Memory B cell (primary cell): ENCODE measurements around the gene SDCCAG8.

Experiments used
- ATAC-seq: fragments of 150-1000 bp; cut with Tn5 transposase; 2 replicates; pipeline ENCODE4 v1.10.0; 2021; ENCODE audit warnings: low read depth, mild to moderate bottlenecking, moderate library complexity
- DNase-seq, 2 donors: peaks; one replicate each; pipeline ENCODE4 v3.0.0; 2022; ENCODE audit warnings: low spot score in 2 of 2
- H3K27ac Mint-ChIP-seq: one replicate; pipeline ENCODE4 v1.8.0; 2022; ENCODE audit warnings: mild to moderate bottlenecking, moderate library complexity, mixed read lengths
- H3K27me3 Mint-ChIP-seq: one replicate; pipeline ENCODE4 v1.8.0; 2022; ENCODE audit warnings: mixed read lengths
- H3K36me3 Mint-ChIP-seq: one replicate; pipeline ENCODE4 v1.8.0; 2022; ENCODE audit warnings: mild to moderate bottlenecking, mixed read lengths
- H3K4me1 Mint-ChIP-seq: one replicate; pipeline ENCODE4 v1.8.0; 2022; ENCODE audit warnings: mixed read lengths
- H3K4me3 Mint-ChIP-seq: one replicate; pipeline ENCODE4 v1.8.0; 2022; ENCODE audit warnings: mild to moderate bottlenecking, moderate library complexity, mixed read lengths
- H3K9me3 Mint-ChIP-seq: one replicate; pipeline ENCODE4 v1.8.0; 2022; ENCODE audit warnings: mixed read lengths

Gene SDCCAG8

GRCh38 chr1:243523766-243524165 is 267.9 kb downstream of the SDCCAG8 start:
- no peak overlapping the region for H3K4me3 Mint-ChIP-seq
- no peak overlapping the region for H3K27ac Mint-ChIP-seq
- ATAC-seq (no peak), DNase-seq (no peak)
- no peaks in the 10 kb centered on the region for H3K27me3 Mint-ChIP-seq
- H3K36me3 Mint-ChIP-seq: peaks cover 11% of the 10 kb centered on the region
- peaks cover 2% of the 10 kb centered on the region for H3K9me3 Mint-ChIP-seq
- H3K4me1 Mint-ChIP-seq: peaks cover 6% of the 10 kb centered on the region

- no peaks in the 10 kb centered on the region for H3K27me3 Mint-ChIP-seq
- H3K36me3 Mint-ChIP-seq: peaks cover 17% of the 10 kb centered on the region
- DNase-seq (no peak), ATAC-seq (no peak)
- H3K4me3 Mint-ChIP-seq: no peak overlapping the region
- peaks cover 6% of the 10 kb centered on the region for H3K4me1 Mint-ChIP-seq
- no peak overlapping the region for H3K27ac Mint-ChIP-seq
- H3K9me3 Mint-ChIP-seq: peaks cover 1% of the 10 kb centered on the region
These were observed 269.2 kb downstream of the SDCCAG8 start for GRCh38 chr1:243525085-243525487.

DNA sequence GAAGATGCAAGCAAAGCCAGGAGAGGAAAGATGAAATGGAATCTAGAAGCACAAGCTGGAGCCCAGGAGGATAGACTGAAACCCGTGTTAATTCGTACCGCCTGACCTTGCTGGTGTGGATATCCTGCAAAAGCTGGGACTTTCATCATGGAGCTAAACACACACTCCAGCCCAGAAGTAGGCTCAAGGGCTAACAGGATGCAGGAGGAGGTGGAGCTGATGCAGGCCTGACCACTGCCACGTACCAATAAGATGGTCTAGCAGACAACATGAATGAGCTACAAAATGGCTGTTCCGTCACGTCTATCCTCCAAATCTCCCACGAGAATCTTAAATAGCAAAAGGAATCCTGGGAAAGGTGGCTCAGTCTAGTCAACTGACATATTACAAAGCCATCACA is 270.3 kb downstream of the SDCCAG8 start:
- H3K27ac Mint-ChIP-seq: no peak overlapping the region
- H3K4me1 Mint-ChIP-seq: peaks cover 6% of the 10 kb centered on the region
- no peak for DNase-seq
- no peaks in the 10 kb centered on the region for H3K27me3 Mint-ChIP-seq
- ATAC-seq: no peak
- H3K36me3 Mint-ChIP-seq: peaks cover 17% of the 10 kb centered on the region
- no peak overlapping the region for H3K4me3 Mint-ChIP-seq
- peaks cover 3% of the 10 kb centered on the region for H3K9me3 Mint-ChIP-seq

DNA sequence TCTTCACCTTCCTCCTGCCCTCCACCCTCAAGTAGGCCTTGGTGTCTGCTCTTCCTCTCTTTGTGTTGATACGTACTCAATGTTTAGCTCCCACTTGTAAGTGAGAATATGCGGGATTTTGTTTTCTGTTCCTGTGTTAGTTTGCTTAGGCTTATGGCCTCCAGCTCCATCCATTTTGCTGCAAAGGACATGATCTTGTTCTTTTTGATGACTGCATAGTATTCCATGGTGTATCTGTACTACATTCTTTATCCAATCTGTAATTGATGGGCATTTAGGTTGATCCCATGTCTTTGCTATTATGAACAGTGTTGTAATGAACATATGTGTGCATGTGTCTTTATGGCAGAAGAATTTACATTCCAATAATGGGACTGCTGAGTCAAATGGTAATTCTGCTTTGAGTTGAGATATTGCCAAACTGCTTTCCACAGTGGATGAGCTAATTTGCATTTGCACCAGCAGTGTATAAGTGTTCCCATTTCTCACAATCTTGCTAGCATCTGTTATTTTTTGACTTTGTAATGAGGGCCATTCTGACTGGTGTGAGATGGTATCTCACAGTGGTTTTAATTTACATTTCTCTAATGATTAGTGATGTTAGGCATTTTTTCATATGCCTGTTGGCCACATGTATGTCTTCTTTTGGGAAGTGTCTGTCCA is 272.7 kb downstream of the SDCCAG8 start:
- peaks cover 3% of the 10 kb centered on the region for H3K9me3 Mint-ChIP-seq
- no peak overlapping the region for H3K27ac Mint-ChIP-seq
- no peaks in the 10 kb centered on the region for H3K27me3 Mint-ChIP-seq

DNA sequence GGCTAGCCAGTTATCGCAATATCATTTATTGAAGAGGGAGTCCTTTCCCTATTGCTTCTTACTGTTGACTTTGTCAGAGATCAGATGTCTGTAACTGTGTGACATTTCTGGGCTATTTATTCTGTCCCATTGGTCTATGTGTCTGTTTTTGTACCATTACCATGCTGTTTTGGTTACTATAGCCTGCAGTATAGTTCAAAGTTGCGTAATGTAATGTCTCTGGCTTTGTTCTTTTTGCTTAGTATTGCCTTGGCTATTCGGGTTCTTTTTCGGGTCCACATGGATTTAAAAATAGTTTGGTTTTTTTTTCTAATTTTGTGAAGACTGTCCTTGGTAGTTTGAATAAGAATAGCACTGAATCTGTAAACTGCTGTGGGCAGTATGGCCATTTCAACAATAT is 273.7 kb downstream of the SDCCAG8 start:
- H3K4me1 Mint-ChIP-seq: peaks cover 2% of the 10 kb centered on the region
- no peak for ATAC-seq
- H3K27me3 Mint-ChIP-seq: no peaks in the 10 kb centered on the region
- H3K9me3 Mint-ChIP-seq: peaks cover 3% of the 10 kb centered on the region
- peaks cover 16% of the 10 kb centered on the region for H3K36me3 Mint-ChIP-seq
- no peak for DNase-seq
- no peak overlapping the region for H3K4me3 Mint-ChIP-seq
- H3K27ac Mint-ChIP-seq: no peak overlapping the region

More for the DNA sequence above, 272.7 kb downstream of the SDCCAG8 start:
- peaks cover 4% of the 10 kb centered on the region for H3K4me1 Mint-ChIP-seq
- ATAC-seq (no peak), DNase-seq (no peak)
- H3K4me3 Mint-ChIP-seq: no peak overlapping the region
- H3K36me3 Mint-ChIP-seq: peaks cover 17% of the 10 kb centered on the region

- ATAC-seq: no peak
- Mint-ChIP-seq H3K4me3 (no peak overlapping the region), H3K4me1 (no peaks in the 10 kb centered on the region), H3K27ac (no peak overlapping the region), H3K27me3 (no peaks in the 10 kb centered on the region), H3K9me3 (peaks cover 2% of the 10 kb centered on the region), H3K36me3 (peaks cover 19% of the 10 kb centered on the region)
- no peak for DNase-seq
These were observed 279.2 kb downstream of the SDCCAG8 start for GRCh38 chr1:243535014-243535413.

DNA sequence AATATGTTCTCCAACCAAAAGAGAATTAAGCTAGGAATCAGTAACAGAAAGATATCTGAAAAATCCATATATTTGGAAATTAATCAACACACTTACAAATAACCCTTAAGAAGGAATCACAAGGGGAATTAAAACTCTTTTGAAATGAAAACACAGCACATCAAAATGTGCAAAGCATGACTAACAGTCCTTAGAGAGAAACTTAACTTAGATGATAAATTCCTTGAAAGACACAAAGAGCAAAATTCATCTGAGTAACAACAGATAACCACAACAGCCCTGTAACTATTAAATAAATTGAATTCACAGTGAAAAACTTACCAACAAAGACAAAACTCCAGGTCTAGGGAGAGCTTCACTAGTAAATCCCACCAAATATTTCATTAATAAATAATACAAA is 283.8 kb downstream of the SDCCAG8 start:
- H3K4me1 Mint-ChIP-seq: no peaks in the 10 kb centered on the region
- no peak overlapping the region for H3K27ac Mint-ChIP-seq
- no peak for ATAC-seq
- no peaks in the 10 kb centered on the region for H3K27me3 Mint-ChIP-seq
- peaks cover 27% of the 10 kb centered on the region for H3K36me3 Mint-ChIP-seq
- H3K9me3 Mint-ChIP-seq: no peaks in the 10 kb centered on the region
- no peak for DNase-seq
- H3K4me3 Mint-ChIP-seq: no peak overlapping the region

- DNase-seq (no peak), ATAC-seq (no peak)
- Mint-ChIP-seq H3K36me3 (peaks cover 24% of the 10 kb centered on the region), H3K4me1 (peaks cover 2% of the 10 kb centered on the region), H3K9me3 (no peaks in the 10 kb centered on the region), H3K27me3 (no peaks in the 10 kb centered on the region), H3K4me3 (no peak overlapping the region), H3K27ac (peak overlapping the region; percentile 47)
These were observed 287.0 kb downstream of the SDCCAG8 start for GRCh38 chr1:243542739-243543415.

DNA sequence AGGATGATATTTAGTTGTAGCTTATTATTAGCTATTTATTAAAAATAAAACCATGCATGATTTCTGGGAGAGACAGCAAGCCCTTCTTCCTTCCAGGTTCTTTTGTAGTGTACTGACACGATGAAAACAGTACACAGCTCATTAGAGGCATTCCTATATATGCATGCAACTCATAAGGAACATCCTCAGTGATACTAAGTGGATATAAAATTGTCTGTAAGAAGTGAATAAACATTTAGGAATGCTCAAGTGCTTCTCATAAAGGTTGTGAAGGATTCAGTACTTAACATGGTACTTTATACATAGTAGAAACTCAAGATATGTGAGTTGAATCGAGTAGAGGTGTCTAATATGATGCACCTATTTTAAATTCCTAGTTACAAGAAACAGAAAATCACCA is 287.7 kb downstream of the SDCCAG8 start:
- H3K27me3 Mint-ChIP-seq: no peaks in the 10 kb centered on the region
- no peak overlapping the region for H3K4me3 Mint-ChIP-seq
- no peak overlapping the region for H3K27ac Mint-ChIP-seq
- no peaks in the 10 kb centered on the region for H3K9me3 Mint-ChIP-seq
- H3K4me1 Mint-ChIP-seq: peaks cover 2% of the 10 kb centered on the region
- ATAC-seq: no peak
- no peak for DNase-seq
- H3K36me3 Mint-ChIP-seq: peaks cover 22% of the 10 kb centered on the region

- no peak for ATAC-seq
- Mint-ChIP-seq H3K4me1 (peaks cover 6% of the 10 kb centered on the region), H3K27ac (no peak overlapping the region)
These were observed 290.6 kb downstream of the SDCCAG8 start for GRCh38 chr1:243546457-243546856.

DNA sequence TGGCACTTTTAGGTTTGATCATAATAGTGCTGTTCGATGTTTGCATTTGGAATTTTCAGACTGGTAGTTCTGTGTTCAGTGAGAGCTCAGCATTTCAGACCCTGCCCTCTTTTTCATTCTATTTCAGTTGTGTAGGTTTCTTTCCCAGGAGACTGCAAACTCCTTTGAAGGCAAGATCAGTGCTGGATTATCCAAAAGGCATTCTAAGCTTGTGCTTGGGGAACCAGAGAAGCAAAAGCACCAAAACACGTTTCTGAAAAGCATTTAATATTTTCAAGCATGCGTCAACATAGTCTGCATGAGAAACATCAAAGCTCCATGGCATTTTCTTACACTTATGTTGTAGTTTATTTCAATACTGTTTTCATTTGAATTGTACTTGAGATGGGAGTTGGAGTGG is 292.1 kb downstream of the SDCCAG8 start:
- H3K4me3 Mint-ChIP-seq: no peak overlapping the region
- no peaks in the 10 kb centered on the region for H3K9me3 Mint-ChIP-seq
- H3K27ac Mint-ChIP-seq: no peak overlapping the region
- ATAC-seq (no peak), DNase-seq (no peak)
- peaks cover 6% of the 10 kb centered on the region for H3K4me1 Mint-ChIP-seq
- H3K27me3 Mint-ChIP-seq: no peaks in the 10 kb centered on the region
- peaks cover 30% of the 10 kb centered on the region for H3K36me3 Mint-ChIP-seq

More at GRCh38 chr1:243546457-243546856, 290.6 kb downstream of the SDCCAG8 start:
- H3K9me3 Mint-ChIP-seq: no peaks in the 10 kb centered on the region
- DNase-seq: no peak
- H3K27me3 Mint-ChIP-seq: no peaks in the 10 kb centered on the region
- H3K4me3 Mint-ChIP-seq: no peak overlapping the region
- peaks cover 28% of the 10 kb centered on the region for H3K36me3 Mint-ChIP-seq

DNA sequence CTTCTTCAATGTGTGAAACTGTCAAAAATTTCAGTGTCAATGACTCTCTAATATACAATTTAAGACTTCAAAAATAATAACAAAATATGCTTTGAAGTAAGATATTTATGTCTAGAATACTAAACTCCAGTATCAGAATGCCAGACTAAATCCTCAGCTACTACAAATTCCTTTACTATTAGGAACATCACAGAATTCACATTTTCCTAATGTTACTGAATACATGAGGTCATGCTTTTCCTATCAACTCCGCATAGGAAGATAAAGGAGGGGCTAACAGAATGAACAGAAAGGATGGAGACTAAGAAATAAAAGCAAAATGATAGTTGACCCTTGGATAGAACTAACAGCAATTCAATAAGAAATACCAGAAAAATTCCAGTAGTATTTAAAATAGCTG is 292.7 kb downstream of the SDCCAG8 start:
- H3K27me3 Mint-ChIP-seq: no peaks in the 10 kb centered on the region
- DNase-seq (no peak), ATAC-seq (no peak)
- peaks cover 27% of the 10 kb centered on the region for H3K36me3 Mint-ChIP-seq
- H3K4me1 Mint-ChIP-seq: peaks cover 6% of the 10 kb centered on the region
- H3K27ac Mint-ChIP-seq: no peak overlapping the region
- no peaks in the 10 kb centered on the region for H3K9me3 Mint-ChIP-seq
- no peak overlapping the region for H3K4me3 Mint-ChIP-seq

- ATAC-seq (no peak), DNase-seq (no peak)
- H3K9me3 Mint-ChIP-seq: no peaks in the 10 kb centered on the region
- H3K4me1 Mint-ChIP-seq: peaks cover 6% of the 10 kb centered on the region
- no peak overlapping the region for H3K4me3 Mint-ChIP-seq
- peaks cover 21% of the 10 kb centered on the region for H3K36me3 Mint-ChIP-seq
- no peaks in the 10 kb centered on the region for H3K27me3 Mint-ChIP-seq
- H3K27ac Mint-ChIP-seq: no peak overlapping the region
These were observed 293.3 kb downstream of the SDCCAG8 start for GRCh38 chr1:243549108-243549507.
